Retina (tissue), 1 donor: Measurements from ENCODE around the gene CDK19.
"Not testable (repeated sequence)": the region's sequence is repeated elsewhere in the genome, so short reads cannot be mapped to it uniquely, and the experiment has no call there.

Experiments
- DNase-seq: peaks from one replicate; pipeline ENCODE4 v3.0.0-alpha.2; 2016

The CDK19 gene

DNA sequence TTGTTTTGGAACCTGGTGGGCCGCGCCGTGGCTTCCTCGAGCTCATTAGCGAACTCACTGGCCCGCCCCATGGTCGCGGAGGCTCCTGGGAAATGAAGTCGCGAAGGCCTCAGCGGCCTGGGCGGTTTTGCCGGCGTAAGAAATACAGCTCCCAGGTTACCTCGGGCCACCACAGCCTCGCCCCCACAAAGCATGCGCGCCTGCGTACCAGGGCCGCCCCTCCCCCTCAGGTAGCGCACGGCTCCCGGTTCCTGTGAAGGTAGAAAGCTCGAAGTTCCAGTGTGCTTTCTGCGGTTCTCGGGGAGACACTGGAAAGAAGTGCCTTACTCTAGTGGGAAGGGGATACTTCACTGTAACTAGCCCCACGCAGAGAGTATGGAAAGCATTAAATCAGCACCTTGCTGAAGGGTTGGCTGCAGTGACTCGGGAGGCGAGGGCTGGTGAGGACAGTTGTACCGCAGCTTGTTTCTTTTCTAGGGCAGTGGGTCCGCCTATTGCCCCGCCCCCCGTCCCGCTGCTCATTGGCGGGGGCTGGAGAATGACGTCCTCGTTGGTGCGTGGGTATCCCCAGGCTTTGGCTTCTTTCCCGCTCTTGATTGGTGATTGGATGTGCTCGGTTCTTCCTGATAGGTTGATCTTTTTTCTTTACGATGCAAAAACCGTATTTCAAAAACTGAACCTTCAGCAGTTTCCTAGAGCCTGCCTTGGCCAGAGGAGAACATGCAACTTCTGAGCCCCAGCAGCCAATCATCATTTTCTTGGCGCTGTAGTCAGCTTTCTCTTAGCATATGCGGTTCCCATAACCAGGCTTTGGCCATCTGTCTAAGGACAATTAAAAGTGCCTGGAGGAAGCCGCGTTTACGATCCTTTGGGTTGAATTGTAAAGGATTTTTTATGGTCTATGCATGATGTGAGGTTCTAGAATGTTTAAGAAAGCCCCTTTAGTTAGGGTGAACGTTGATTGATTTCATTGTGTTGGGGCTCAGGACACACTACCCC is at the start of gene CDK19:
Gene CDK19, minus strand, starts transcription at position 59 of the 999 bp plus-strand sequence. CDS start 333 bp downstream, outside the sequence.
- DNase-seq = peak; percentile 99

DNA sequence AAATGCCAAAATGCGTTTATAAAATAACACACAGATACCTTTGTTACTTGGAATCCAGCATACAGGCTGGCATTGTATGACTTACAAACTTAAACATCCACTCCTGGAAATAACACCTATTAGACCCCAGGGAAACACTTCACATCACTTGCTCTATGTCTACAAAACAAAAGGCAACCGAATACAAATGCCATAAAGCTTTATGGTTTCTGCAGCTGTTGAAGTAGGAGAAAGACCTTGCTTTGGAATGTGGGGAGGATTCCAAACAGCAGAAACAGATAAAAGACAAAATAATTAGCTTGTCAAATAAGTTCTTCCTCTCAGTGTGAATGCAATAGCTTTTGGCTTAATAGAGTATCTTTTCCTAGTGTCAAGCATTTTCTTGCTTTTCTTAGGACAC is 49.6 kb upstream of the CDK19 start:
- no peak for DNase-seq

DNA sequence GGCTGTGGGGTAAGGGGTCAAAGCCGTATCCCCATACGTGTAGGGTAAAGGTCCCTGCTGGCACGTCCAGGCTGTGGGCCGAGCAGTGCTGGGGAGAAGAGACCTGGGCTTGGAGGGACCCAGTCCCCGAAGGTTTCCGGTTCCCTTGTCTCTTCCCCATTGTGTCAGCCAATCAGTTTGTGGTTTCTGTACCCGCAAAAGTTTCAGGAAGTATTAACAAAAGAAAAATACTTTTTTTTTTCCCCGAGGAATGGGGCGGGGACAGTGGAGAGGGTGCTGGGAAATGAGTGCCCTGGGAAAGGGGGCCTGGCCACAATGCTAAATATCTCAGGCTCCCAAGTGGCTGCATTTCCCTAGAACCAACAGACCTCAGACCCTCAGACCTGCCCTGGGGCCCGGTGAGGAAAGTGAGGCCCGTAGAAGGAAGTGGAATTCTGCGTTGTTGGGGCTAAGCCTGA is 44.1 kb upstream of the CDK19 start:
- DNase-seq = no peak

DNA sequence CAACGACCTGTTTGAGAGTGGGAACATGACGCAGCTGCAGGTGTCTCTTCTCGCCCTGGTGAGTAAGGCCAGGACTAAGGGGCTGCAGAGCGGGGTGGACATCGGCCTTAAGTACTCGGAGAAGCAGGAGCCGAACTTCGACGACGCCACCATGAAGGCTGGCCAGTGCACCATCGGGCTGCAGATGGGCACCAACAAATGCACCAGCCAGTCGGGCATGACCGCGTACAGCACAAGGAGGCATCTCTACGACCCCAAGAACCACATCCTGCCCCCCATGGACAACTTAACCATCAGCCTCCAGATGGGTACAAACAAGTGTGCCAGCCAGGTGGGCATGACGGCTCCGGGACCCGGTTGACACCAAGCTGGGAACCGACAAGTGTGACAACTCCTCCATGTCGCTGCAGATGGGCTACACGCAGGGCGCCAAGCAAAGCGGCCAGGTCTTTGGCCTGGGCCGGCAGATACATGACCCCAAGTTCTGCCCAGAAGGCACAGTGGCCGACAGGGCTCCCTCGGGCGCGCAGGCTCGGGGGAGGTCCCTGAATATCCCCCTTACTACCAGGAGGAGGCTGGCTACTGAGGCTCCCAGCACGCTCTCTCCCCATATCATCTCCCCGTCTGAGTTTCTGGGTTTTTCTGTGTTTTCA is 43.4 kb upstream of the CDK19 start:
- DNase-seq = no peak

DNA sequence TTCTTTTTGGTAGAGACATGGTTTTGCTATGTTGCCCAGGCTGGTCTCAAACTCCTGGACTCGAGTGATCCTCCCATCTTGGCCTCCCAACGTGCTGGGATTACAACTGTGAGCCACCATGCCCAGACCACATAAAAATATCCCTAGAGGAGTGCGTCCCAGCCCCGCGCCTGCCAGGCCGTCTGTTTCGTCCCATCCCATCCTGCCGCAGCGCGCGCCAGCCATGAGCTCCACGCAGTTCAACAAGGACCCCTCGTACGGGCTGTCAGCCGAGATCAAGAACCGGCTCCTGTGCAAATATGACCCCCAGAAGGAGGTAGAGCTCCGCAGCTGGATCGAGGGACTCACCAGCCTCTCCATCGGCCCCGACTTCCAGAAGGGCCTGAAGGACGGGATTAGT is 42.7 kb upstream of the CDK19 start:
- no peak for DNase-seq

DNA sequence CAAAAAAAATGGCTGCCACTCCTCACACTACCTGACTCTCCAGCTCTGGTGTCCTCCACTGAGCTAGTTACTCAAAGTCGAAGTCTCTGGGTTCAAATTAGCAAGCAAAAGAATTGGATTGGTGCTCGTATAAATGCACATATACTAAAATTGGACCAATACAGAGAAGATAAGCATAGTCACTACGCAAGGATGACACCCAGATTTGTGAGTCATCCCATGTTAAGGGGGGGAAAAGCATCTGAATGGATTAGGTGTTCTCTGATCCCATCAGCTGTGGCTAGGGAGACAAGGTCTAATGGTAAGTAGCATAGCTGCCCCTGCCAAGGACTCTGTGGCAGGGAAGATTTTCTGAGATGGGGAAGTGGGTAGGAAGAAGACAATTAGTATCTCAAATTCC is 41.0 kb upstream of the CDK19 start:
- DNase-seq = no peak

DNA sequence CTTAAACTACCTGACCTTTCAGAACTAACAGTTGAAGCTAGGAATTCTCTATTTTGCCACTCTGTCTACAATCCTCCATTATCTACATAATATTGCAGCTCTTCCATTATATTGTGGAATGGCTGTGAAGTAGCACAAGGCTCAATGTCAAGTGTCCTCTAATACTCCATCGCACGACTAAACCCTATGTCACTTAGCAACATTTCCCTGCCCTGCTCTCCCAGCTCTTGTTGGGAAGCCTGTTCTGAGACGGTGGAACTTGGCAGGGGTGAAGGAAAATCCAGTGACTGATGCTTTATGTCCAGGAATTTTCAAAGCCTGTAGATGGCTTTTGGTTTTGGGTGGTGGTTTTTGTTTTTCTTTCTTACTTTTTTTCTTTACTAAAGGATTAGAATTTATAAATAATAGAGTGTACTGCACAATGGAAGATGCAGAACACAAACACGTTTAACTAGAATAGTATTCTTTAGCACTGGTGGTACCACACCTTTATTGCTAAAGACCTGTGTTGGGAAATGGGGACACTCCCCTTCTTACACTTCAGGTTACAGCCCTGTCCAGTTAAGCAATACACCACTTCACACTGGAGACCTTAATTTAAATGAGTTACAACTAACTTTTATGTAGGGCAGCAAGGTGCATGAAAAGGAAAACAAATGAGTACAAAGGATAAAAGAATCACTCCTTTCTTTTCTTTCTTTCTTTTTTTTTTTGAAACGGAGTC is 38.6 kb upstream of the CDK19 start:
- no peak for DNase-seq

DNA sequence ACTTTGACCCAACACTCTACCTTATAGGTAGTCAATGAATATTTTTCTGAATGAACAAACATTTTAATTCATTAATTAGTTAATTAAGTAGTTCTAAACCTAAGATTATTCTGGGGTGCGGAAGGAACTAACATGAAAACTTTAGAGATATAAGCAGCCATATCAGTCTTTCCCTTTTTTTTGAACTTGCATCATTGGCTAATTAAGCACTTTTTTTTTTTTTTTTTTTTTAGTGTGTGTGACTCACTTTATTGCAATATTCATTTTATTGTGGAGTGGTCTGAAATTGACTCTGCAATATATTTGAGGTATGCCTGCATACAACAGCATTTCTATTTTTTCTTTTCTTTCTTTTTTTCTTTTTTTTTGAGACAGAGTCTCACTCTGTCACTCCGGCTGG is 37.5 kb upstream of the CDK19 start:
- no peak for DNase-seq

DNA sequence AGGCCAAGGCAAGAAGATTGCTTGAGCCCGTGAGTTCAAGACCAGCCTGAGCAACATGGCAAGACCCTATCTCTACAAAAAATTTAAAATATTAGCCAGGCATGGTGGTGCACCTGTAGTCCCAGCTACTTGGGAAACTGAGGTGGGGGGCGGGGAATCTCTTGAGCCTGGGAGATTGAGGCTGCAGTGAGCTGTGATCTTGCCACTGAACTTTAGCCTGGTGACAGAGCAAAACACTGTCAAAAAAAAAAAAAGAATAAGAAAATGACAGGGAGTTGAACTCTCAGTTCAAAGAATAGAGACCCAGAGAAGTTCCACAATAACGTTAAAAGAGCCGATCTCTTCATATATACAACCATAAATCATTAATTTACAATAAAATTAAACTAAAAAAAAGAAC is 34.5 kb upstream of the CDK19 start:
- DNase-seq = no peak

DNA sequence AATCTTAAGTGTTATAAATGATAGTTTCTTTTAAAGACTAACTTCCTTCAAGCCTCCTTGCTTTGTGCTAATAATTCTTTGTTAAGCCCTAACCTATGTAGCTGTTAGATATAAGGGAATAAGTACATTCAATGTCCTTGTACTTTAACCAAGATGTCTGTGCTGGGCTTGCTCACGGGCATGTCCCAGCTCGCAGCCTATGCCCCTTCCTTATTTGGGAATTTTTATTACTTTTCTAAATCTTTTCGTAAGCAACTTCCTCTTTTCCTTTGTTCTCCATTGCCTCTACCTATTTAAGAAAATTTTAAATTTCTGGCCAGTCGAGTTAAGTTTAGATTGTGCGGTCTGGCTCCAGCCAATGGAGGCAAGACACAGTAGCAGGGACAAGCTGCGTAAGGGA is 26.0 kb upstream of the CDK19 start:
- DNase-seq = no peak

DNA sequence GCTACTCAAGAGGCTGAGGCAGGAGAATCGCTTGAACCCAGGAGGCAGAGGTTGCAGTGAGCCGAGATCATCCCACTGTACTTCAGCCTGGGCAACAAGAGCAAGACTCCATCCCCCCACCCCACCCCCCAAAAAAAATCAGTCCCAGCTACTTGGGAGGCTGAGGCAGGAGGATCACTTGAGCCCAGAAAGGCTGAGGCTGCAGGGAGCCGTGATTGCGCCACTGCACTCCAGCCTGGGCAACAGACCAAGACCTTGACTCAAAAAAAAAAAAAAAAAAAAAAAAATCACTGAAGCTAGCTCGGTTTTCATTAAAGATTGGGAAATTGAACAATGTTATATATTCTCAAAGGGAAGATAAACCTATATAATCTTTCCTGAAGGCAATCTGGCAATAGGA is 20.5 kb upstream of the CDK19 start:
- not testable (repeated sequence) for DNase-seq

DNA sequence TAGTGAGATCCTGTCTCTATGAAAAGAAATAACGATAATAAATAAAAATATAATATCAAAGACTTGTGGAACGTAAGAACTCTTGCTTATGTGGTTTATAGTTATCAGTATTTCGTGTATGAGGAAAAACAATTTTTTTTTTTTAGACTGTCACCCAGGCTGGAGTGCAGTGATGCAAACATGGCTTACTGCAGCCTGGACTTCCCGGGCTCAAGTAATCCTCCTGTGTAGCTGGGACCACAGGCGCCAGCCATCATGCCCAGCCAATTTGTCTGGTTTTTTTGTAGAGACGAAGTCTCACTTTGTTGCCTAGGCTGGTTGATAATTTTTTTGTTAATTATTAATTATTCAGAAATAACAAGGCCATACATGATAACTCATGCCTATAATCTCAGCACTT is 18.6 kb upstream of the CDK19 start:
- no peak for DNase-seq

DNA sequence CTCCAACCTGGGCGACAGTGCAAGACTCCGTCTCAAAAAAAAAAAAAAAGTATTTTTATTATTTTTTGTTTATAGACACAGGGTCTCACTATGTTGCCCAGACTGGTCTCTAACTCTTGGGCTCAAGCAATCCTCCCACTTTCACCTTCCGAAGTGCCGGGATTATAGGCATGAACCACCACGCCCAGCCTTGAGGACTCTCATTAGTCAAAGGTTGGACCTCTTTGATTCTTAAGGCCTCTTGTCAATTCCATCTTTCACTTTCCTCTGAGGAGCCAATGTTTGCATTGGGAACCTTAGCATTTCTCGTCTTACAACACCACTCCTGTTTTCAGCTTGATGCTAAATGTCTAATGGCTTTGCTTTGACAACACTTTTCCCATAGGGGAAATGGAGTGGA is 16.1 kb upstream of the CDK19 start:
- no peak for DNase-seq

DNA sequence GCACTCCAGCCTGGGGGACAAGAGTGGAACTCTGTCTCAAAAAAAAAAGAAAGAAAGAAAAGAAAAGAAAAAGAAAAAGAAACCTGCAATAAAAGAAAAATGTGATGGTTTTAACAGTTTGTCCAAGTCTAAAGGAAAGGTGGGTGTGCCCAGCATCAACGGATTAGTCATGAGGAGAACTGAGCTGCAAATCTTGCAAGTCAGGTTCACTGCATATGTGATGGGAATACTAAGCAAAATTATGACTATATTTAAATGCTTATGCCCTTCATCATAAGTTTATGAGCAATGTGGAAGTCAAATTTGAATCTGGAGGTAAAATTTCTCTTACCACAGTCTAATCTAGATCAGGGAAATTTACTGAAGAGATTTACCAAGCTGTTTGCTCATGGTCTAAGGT is 13.1 kb upstream of the CDK19 start:
- DNase-seq = no peak

DNA sequence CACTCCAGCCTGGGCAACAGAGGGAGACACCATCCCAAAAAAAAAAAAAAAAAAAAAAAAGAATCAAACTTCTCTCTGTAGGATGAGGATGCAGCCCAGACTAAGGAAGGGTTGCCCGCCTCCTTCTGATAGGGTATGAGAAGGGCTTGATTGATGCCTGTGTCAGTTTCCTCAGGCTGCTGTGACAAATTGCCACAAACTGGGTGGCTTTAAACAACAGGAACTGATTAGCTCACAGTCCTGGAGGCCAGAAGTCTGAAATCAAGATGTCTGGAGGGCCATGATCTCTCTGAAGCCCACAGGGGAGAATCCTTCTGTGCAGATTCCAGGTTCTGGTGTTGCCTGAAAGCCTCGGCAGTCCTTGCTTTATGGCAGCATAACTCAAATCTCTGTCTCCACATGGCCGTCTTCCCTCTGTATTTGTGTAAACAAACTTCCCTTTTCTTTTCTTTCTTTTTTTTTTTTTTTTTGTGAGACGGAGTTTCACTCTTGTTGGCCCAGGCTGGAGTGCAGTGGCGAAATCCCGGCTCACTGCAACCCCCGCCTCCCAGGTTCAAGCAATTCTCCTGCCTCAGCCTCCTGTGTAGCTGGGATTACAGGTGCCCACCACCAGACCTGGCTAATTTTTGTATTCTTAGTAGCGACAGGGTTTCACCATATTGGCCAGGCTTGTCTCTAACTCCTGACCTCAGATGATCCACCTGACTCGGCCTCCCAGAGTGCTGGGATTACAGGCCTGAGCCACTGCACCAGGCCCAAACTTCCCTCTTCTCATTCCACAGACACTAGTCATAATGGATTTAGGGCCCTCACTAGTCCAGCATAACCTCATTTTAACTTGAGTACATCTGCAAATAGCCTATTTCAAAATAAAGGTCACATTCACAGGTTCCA is 11.2 kb upstream of the CDK19 start:
- no peak for DNase-seq

DNA sequence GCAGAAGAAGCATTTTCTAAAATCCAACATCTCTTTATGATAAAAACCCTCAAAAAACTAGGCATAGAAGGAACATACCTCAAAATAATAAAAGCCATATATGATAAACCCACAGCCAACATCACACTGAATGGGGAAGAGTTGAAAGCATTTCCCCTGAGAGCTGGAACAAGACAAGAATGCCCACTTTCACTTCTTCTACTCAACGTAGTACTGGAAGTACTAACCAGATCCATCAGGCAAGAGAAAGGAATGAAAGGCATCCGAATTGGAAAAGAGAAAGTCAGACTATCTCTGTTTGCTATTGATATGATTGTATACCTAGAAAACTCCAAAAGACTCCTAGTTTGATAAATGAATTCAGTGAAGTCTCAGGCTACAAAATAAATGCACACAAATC is 7.9 kb upstream of the CDK19 start:
- DNase-seq = no peak

DNA sequence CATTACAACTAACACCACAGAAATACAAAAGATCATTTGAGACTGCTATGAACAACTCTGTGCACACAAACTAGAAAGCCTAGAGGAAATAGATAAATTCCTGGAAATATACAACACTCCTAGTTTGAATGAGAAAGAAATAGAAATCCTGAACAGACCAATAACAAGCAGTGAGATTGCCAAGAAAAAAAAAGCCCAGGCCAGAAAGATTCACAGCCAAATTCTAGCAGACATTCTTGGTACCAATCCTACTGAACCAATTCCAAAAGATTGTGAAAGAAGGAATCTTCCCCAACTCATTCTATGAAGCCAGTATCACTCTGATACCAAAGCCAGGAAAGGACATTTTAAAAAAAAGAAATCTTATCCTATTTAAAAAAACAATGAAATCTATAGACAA is 7.0 kb upstream of the CDK19 start:
- no peak for DNase-seq

DNA sequence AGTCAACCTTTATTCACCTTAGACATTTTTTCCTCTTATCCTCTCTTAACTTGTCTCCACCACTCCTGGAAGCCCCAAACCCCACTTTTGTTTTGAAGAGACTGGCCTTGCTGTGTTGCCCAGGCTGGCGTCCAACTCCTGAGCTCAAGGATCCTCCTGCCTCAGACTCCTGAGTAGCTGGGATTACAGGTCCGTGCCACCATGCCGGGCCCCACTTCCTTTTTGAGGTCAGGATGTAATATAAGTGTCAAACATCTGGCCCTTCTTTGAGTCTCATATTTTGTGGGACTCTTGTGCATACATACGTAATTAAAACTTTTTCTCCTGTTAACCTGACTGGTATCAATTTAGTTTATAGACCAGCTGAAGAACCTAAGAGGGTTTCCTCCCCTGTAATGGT is 1.4 kb upstream of the CDK19 start:
- no peak for DNase-seq

DNA sequence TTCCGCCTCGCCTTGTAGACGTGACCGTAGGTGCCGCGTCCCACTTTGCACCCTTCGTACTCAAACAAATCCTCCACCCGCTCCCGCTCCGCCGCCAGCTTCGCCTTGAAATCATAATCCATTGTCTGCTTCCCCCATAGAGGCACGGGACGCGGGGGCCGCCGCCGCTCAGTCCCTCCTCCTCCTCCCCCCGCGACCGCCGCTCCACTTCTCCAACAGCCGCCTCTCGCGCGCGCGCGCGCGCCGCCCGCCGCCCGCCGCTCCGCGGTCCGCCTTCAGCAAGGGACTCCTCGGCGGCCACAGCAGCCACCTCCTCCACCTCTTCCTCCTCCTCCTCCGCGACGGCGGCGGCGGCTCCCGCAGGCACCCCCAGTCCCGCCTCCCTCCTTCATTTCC is 256 bp downstream of the CDK19 start:
- peak; percentile 97 for DNase-seq

DNA sequence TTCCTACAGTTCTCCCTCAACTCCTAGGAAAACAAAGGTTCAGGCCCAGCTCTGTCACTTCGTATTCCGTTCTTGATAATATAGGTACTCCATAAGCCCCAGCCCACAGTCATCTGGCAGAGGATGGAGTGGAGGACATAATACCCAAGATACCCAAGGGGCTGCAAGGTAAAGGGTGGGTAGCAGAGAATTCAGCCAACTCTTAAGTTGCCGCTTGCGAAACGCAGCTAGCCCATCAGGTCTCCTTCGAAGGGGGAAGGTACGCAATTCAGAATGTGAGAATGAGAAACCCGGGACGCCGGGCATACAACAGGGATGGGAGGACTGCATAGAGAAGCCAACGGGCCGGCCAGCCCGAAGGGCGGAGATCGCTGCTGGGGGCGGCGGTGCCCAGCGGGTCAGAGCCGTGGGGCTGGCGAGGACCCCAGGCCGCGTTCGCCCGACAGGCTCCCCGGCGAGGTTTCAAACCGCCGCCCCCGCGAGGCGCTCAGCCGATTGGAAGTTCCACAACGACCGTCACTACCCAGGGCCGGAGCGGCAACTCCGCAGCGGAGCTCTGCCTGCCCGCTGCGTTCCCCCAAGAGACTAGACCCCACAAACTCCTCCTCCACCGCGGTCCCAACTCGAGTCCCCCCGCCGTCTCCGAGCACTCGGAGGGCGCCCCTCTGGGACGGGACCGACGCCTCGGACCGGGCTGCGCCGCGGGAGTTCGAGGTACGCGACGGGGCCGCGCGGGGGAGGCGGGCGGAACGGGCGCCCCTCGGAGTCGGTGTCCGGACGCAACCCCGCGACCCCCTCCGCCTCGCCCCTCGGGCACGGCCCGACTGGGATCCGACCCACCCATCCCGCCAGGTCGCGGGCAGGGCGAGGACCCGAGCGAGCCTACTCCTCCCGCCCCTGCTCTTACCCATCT is 911 bp downstream of the CDK19 start:
- peak; percentile 88 for DNase-seq
